Activated CD4-positive, CD25-positive, alpha-beta regulatory T cell treated with anti-CD3 and anti-CD28 coated beads, Interleukin-2, amount 50 U/mL, for 72 hours (primary cell): ENCODE measurements around the gene MYF5.
"Not testable (repeated sequence)": the region's sequence is repeated elsewhere in the genome, so short reads cannot be mapped to it uniquely, and the experiment has no call there.

Experiments
- DNase-seq: peaks from one replicate; pipeline ENCODE4 v3.0.0; 2021

Gene MYF5

DNA sequence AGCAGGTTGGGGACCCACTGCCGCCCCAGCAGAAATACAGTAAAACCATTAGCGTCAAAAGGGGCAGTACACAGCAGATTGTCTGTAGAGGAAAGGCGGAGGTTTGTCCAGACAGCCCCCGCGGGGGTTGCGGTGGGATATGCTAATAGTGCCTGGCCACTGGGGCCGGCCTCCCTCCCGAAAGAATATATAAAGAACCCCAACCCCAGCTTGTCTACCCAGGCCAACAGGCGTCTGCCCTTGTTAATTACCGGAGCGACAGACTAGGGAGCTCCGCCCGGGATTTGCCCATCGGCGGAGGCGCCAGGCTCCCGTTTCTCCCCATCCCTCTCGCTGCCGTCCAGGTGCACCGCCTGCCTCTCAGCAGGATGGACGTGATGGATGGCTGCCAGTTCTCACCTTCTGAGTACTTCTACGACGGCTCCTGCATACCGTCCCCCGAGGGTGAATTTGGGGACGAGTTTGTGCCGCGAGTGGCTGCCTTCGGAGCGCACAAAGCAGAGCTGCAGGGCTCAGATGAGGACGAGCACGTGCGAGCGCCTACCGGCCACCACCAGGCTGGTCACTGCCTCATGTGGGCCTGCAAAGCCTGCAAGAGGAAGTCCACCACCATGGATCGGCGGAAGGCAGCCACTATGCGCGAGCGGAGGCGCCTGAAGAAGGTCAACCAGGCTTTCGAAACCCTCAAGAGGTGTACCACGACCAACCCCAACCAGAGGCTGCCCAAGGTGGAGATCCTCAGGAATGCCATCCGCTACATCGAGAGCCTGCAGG is at the start of gene MYF5:
Gene MYF5 (plus strand): TSS at position 217 of the 774 bp plus-strand sequence. CDS start 152 bp downstream, at position 369.
- DNase-seq: no peak

DNA sequence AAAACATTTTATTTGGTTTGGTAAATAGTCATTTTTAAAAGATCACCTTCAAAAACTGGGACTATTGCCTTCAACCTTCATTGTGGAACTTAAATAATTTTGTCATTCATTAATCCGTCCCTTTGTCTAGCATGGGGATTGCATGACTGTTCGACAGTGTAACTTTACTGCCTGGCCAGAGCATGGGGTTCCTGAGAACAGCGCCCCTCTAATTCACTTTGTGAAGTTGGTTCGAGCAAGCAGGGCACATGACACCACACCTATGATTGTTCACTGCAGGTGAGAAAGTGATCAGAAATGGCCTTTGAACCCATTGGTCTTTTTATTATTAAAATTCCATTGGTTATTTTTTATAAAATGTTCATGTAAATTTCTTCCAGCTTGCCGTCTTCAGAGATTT is 46.5 kb upstream of the MYF5 start:
- DNase-seq: no peak

DNA sequence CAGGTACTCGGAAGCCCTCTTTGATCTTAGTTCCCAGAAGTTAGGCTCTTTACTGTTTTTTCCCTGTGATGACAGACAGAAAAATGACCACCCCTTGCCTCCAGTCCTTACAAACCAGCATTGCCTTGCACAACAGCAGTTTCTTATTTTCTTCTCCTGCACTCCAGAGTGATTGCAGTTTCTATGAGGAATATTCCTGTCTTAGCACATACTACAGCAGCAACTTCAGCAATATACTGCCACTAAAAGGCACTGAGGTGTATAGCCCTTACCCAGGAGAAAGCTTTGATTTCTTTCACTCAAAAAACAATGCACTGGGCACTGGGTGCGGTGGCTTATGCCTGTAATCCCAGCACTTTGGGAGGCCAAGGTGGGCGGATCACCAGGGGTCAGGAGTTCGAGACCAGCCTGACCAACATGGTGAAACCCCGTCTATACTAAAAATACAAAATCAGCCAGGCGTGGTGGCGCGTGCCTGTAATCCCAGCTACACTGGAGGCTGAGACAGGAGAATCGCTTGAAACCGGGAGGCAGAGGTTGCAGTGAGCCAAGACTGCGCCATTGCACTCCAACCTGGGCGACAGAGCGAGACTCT is 40.6 kb upstream of the MYF5 start:
- not testable (repeated sequence) for DNase-seq

GRCh38 chr12:80676856-80677255 is 39.9 kb upstream of the MYF5 start:
- no peak for DNase-seq

DNA sequence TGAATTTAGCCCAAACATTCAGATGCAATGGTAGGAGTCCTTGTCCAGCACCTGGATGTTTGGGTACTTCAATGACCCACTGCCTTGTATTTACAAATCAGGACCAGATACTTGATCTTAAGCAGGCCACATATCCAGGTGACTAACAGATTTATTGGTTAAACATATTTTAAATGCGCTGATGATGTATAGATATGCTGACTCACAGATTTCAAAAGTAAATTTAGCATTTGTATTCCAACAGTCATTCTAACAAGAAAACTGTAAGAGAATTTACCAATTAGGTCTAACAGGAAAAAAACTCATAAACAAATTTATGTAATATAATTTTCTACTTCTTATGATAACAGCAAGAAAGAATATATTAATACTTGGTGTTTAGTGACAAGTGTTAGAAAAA is 38.7 kb upstream of the MYF5 start:
- DNase-seq: no peak

GRCh38 chr12:80679346-80680131 is 37.2 kb upstream of the MYF5 start:
- no peak for DNase-seq

GRCh38 chr12:80681287-80681686 is 35.4 kb upstream of the MYF5 start:
- no peak for DNase-seq

DNA sequence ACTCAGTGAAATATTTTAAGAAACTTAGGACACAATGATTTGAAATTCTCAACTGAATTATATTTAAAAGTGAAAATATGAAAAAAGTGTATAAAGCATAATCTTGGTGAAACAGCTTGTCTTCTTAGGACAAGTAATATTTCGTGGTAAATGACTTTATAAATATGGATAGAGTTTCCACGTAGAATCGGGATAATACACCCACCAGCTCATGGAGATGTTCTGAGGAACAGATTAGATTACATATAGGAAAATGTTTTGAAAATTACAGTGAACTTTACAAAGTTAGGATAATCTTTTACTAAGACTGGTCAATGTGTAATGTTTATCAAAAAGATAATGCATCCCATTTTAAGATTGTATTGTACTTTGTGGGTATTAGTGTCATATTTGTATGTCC is 34.9 kb upstream of the MYF5 start:
- DNase-seq: no peak

- DNase-seq: no peak
These were observed 32.6 kb upstream of the MYF5 start for GRCh38 chr12:80684077-80684495.

DNA sequence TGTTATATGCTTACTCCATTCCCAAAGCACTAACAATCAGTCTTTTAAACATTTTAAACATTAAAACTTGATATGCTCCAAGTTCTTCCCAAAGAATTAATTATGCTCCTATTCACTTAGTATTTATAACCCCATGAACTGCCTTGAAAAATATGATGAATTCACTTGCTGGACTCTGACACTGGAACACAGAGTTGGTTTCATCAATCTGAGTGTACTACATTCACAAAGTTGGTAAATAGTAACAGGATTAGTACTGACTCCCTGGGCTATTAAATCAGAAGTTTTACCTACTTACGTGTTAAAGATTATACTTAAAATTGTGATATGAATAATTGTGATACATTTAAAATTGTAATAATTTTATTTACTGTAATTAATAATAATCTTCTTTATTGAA is 26.6 kb upstream of the MYF5 start:
- no peak for DNase-seq

DNA sequence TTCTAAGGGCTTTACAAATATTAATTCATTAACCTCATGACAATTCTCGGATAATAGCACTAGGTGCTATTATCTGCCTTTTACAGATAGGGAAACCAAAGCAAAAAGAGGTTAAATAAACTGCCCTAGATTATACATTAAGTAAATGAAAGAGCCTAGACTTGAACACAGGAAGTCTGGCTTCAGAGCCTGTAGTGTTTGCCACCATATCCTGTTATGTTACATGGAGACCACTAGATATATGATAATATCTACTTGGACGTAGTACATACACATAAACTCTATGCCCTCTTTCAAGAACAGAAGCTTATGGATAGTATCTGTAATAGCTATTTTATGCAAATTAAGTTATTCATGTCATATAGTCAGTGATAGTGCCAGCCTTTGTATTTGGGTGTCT is 26.2 kb upstream of the MYF5 start:
- DNase-seq: no peak

- DNase-seq: no peak
These were observed 24.6 kb upstream of the MYF5 start for GRCh38 chr12:80692114-80692513.

- no peak for DNase-seq
These were observed 19.3 kb upstream of the MYF5 start for GRCh38 chr12:80697270-80697887.

DNA sequence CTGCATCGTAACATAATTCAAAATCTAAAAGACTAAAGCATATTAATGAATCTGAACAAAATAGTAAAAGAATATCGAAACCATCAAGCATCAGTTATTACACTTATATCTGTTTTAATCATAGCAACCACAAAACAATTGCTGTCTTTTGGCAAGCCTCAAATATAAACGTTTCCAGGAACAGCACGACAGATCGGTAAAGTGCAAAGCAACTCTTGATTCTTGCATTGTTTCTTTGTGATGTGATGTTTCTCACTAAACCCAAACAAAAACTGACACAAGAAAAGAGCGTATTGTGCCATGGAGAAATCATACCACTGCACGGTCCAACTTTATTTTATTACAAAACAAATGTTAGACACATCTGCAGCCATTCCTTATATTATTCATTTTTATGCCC is 18.5 kb upstream of the MYF5 start:
- DNase-seq: no peak

DNA sequence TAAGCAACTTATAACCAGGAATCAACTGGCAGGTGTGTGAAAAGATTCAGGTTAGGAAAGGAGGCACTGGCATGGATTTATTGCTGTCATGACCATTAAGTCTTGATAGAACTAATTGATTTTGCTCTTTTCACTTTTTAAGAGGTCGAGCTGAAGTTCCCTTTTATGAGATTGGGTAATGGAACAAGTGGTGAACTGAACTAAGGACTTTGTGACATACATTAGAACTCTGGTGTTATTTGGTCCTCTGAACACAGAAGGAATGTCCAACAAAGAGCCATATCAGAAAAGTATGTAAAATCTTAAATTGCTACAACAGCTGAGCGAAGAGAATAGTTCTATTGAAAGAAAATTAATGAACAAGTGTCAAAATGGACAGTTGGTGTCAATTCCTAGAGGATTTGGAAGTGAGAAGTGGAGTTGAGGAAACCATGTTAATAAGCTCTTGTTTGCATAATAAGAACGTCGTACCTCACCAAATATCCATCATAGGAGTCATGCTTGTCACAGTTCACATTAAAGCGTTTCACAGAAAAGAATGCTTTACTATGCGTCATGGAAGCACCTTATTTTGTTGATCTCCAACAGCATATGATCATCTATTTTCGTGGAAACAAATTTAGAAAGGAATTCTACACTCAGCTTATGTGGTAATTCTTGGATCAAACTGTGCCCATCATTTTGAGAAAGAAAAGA is 17.7 kb upstream of the MYF5 start:
- DNase-seq: no peak

DNA sequence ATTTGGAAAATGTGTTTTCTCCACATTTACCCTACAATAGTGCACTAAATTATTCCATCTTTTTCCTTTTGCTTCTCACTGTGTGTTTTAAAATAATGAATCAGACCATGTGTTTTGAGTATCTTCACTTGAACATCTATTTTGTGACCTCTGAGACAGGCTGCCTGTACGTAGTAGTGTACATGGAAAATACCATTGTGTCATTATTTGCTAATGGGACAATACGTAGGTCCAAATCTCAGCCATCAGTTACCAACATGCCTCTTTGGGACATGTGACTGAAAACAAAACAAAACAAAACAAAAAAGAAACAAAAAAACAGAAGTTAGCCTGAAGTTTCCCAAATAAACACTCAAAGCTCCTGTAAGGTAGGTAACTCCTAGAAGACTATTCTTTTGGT is 16.4 kb upstream of the MYF5 start:
- no peak for DNase-seq

- no peak for DNase-seq
These were observed 15.3 kb upstream of the MYF5 start for GRCh38 chr12:80701388-80701787.

GRCh38 chr12:80702889-80703805 is 13.6 kb upstream of the MYF5 start:
- no peak for DNase-seq

DNA sequence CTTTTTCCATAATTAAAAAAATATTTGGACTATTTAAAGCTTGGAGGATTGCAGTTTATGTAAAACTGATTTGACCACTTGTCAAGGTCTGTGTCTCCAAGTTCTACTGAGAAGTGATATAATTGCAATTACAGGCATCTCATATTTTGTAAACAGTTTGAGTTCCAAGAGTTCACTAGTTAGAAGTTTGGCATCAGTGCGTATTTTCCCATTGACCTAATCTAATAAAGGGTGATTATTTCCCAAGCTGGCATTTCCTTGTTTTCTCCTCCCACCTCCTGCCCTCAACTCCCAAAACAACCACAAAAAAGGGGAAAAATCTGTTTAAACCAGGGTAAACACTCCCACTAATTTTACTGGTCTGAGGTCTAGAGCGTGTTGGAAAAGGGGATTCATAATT is 12.3 kb upstream of the MYF5 start:
- no peak for DNase-seq

GRCh38 chr12:80707126-80707829 is 9.4 kb upstream of the MYF5 start, which contains the start of gene MYF6:
Gene MYF6 (plus strand): TSS chr12:80707634. CDS start chr12:80707720, 86 bp downstream.
- DNase-seq: no peak

DNA sequence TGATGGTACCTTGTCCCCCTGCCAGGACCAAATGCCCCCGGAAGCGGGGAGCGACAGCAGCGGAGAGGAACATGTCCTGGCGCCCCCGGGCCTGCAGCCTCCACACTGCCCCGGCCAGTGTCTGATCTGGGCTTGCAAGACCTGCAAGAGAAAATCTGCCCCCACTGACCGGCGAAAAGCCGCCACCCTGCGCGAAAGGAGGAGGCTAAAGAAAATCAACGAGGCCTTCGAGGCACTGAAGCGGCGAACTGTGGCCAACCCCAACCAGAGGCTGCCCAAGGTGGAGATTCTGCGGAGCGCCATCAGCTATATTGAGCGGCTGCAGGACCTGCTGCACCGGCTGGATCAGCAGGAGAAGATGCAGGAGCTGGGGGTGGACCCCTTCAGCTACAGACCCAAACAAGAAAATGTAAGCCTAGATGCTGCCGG is 8.9 kb upstream of the MYF5 start:
- DNase-seq: no peak
